Parathyroid adenoma (tissue), 2 donors: ENCODE data around the gene CPLX3.

Source experiments
- H2AFZ ChIP-seq: fragments of 300-600 bp; sonication (generic); one replicate; pipeline ENCODE4 v1.7.0; 2017; ENCODE audit warnings: antibody characterized with exemption, mild to moderate bottlenecking
- H3K27ac ChIP-seq: fragments of 300-600 bp; sonication (generic); one replicate; pipeline ENCODE4 v1.7.0; 2017
- H3K27me3 ChIP-seq: fragments of 300-600 bp; sonication (generic); one replicate; pipeline ENCODE4 v1.7.0; 2017; ENCODE audit warnings: low read length; ENCODE audit not compliant: control insufficient read depth, insufficient read depth
- H3K36me3 ChIP-seq: fragments of 300-600 bp; sonication (generic); one replicate; pipeline ENCODE4 v1.7.0; 2017; ENCODE audit warnings: low read length; ENCODE audit not compliant: control insufficient read depth, insufficient read depth
- H3K4me1 ChIP-seq: fragments of 300-600 bp; sonication (generic); one replicate; pipeline ENCODE4 v1.7.0; 2017; ENCODE audit warnings: control low read depth
- H3K4me2 ChIP-seq: fragments of 300-600 bp; sonication (generic); one replicate; pipeline ENCODE4 v1.7.0; 2017; ENCODE audit warnings: low read length
- H3K4me3 ChIP-seq: fragments of 300-600 bp; sonication (generic); one replicate; pipeline ENCODE4 v1.7.0; 2017; ENCODE audit warnings: low read depth, low read length
- H3K79me2 ChIP-seq: fragments of 300-600 bp; sonication (generic); one replicate; pipeline ENCODE4 v1.7.0; 2017; ENCODE audit warnings: control low read depth
- H3K9ac ChIP-seq: fragments of 300-600 bp; sonication (generic); one replicate; pipeline ENCODE4 v1.7.0; 2017; ENCODE audit warnings: mild to moderate bottlenecking
- H3K9me3 ChIP-seq: fragments of 300-600 bp; sonication (generic); one replicate; pipeline ENCODE4 v1.7.0; 2017; ENCODE audit warnings: low read length; ENCODE audit not compliant: control insufficient read depth
- CTCF ChIP-seq: fragments of 300-600 bp; sonication (generic); IDR thresholded peaks from one replicate; pipeline ENCODE4 v1.7.0; 2017; ENCODE audit warnings: antibody characterized with exemption, mild to moderate bottlenecking
- donor health status: primary hyperparathyroidism.

CPLX3 gene

GRCh38 chr15:74779162-74779648, 47.2 kb upstream of the CPLX3 start:
- no peak overlapping the region for H3K9ac ChIP-seq
- no peaks in the 10 kb centered on the region for H3K9me3 ChIP-seq
- H3K27me3 ChIP-seq = no peaks in the 10 kb centered on the region
- no peak for TF ChIP-seq CTCF
- no peak overlapping the region for H3K4me3 ChIP-seq
- H3K79me2 ChIP-seq = peaks cover 6% of the 10 kb centered on the region
- H3K27ac ChIP-seq = no peak overlapping the region
- no peak overlapping the region for H2AFZ ChIP-seq
- H3K4me2 ChIP-seq = no peak overlapping the region
- no peaks in the 10 kb centered on the region for H3K36me3 ChIP-seq
- peaks cover 13% of the 10 kb centered on the region for H3K4me1 ChIP-seq

- H3K27ac ChIP-seq = peak overlapping the region; percentile 42
- TF ChIP-seq CTCF = no peak
- peak overlapping the region; percentile 76 for H3K4me2 ChIP-seq
- H3K9ac ChIP-seq = no peak overlapping the region
- H3K4me3 ChIP-seq = peak overlapping the region; percentile 41
- H3K79me2 ChIP-seq = peaks cover 6% of the 10 kb centered on the region
- no peaks in the 10 kb centered on the region for H3K9me3 ChIP-seq
- H3K4me1 ChIP-seq = peaks cover 13% of the 10 kb centered on the region
- peak overlapping the region; percentile 58 for H2AFZ ChIP-seq
- H3K36me3 ChIP-seq = no peaks in the 10 kb centered on the region
- no peaks in the 10 kb centered on the region for H3K27me3 ChIP-seq
Measured at GRCh38 chr15:74780523-74781430, 45.6 kb upstream of the CPLX3 start.

- H3K4me1 ChIP-seq = peaks cover 13% of the 10 kb centered on the region
- H3K27me3 ChIP-seq = no peaks in the 10 kb centered on the region
- H3K79me2 ChIP-seq = peaks cover 6% of the 10 kb centered on the region
- no peaks in the 10 kb centered on the region for H3K9me3 ChIP-seq
- no peak within 1 kb of the TSS for H3K9ac ChIP-seq
- no peaks in the 10 kb centered on the region for H3K36me3 ChIP-seq
- peak within 1 kb of the TSS; percentile 69 for H3K4me3 ChIP-seq
- H2AFZ ChIP-seq = peak within 1 kb of the TSS; percentile 58
- peak; percentile 32 for TF ChIP-seq CTCF
- peak within 1 kb of the TSS; percentile 78 for H3K4me2 ChIP-seq
- H3K27ac ChIP-seq = peak within 1 kb of the TSS; percentile 11
Measured at GRCh38 chr15:74781431-74782258, 44.8 kb upstream of the CPLX3 start, which contains the start of gene CSK. Gene CSK, plus strand, starts transcription at chr15:74782080. Its CDS starts 16,218 bp downstream, at chr15:74798298.

DNA sequence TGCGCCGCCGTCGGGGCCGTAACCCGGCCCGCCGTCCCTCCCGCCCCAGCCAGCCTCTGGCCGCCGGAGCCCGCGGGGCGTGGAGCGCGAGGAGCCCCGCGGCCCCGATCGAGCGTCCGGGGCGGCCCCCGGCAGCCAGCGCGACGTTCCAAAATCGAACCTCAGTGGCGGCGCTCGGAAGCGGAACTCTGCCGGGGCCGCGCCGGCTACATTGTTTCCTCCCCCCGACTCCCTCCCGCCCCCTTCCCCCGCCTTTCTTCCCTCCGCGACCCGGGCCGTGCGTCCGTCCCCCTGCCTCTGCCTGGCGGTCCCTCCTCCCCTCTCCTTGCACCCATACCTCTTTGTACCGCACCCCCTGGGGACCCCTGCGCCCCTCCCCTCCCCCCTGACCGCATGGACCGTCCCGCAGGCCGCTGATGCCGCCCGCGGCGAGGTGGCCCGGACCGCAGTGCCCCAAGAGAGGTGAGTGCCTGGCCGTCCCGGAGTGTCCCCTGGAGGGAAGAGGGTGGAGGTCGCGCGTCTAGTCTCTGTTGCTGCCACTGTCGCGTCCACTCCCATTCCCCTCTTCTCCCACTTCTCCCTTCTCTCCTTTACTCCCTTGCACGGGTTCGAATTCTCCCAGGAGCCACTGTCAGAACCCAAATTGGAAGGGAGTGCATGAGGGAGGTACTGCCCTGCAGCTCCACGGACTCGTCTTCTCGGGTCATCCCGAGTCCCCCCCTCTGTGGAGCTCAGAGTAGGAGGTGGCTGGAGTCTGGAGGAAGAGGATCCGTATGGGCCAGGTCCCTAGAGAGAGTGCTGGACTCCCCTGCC, 44.0 kb upstream of the CPLX3 start:
- H2AFZ ChIP-seq = peak overlapping the region; percentile 38
- no peaks in the 10 kb centered on the region for H3K9me3 ChIP-seq
- no peaks in the 10 kb centered on the region for H3K27me3 ChIP-seq
- H3K4me2 ChIP-seq = peak overlapping the region; percentile 78
- H3K9ac ChIP-seq = no peak overlapping the region
- H3K79me2 ChIP-seq = peaks cover 6% of the 10 kb centered on the region
- no peak overlapping the region for H3K27ac ChIP-seq
- TF ChIP-seq CTCF = no peak
- no peaks in the 10 kb centered on the region for H3K36me3 ChIP-seq
- H3K4me3 ChIP-seq = peak overlapping the region; percentile 69
- peaks cover 13% of the 10 kb centered on the region for H3K4me1 ChIP-seq
